HEK293T (cell line): ENCODE measurements around the gene SGMS1.

Experiments used
- ARNT ChIP-seq: fragments of 450-650 bp; IDR thresholded peaks from 2 replicates; pipeline ENCODE4 v1.6.1; 2017; ENCODE audit warnings: mild to moderate bottlenecking
- FOXK2 ChIP-seq: fragments of 450-650 bp; IDR thresholded peaks from 2 replicates; pipeline ENCODE4 v1.6.1; 2016; ENCODE audit warnings: mild to moderate bottlenecking
- HDGF ChIP-seq: fragments of 450-650 bp; IDR thresholded peaks from 2 replicates; pipeline ENCODE4 v1.6.1; 2017; ENCODE audit warnings: antibody characterized with exemption, borderline replicate concordance
- LEF1 ChIP-seq: fragments of 450-650 bp; IDR thresholded peaks from 2 replicates; pipeline ENCODE4 v1.6.1; 2017; ENCODE audit warnings: mild to moderate bottlenecking, borderline replicate concordance
- SP1 ChIP-seq: fragments of 450-650 bp; IDR thresholded peaks from 2 replicates; pipeline ENCODE4 v1.6.1; 2017
- TARDBP ChIP-seq: fragments of 450-650 bp; IDR thresholded peaks from 2 replicates; pipeline ENCODE4 v1.6.1; 2016
- ZNF384 ChIP-seq: fragments of 450-650 bp; IDR thresholded peaks from 2 replicates; pipeline ENCODE4 v1.6.1; 2016
- TF ChIP-seq, protein P1 (sequence below): fragments of 450-650 bp; IDR thresholded peaks from 2 replicates; pipeline ENCODE4 v1.6.1; 2016

- TF ChIP-seq FOXK2 (no peak), HDGF (no peak), TARDBP (no peak), ZNF384 (no peak), LEF1 (no peak), ARNT (no peak), SP1 (no peak)
- TF ChIP-seq, protein P1, sequence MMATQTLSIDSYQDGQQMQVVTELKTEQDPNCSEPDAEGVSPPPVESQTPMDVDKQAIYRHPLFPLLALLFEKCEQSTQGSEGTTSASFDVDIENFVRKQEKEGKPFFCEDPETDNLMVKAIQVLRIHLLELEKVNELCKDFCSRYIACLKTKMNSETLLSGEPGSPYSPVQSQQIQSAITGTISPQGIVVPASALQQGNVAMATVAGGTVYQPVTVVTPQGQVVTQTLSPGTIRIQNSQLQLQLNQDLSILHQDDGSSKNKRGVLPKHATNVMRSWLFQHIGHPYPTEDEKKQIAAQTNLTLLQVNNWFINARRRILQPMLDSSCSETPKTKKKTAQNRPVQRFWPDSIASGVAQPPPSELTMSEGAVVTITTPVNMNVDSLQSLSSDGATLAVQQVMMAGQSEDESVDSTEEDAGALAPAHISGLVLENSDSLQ, result no peak
Observed at GRCh38 chr10:50324046-50324445, 299.7 kb downstream of the SGMS1 start.
